GM18498 (cell line): ENCODE data around the gene HOXA11.

Experiments
- ATAC-seq: cut with Tn5 transposase; IDR thresholded peaks from one replicate; pipeline ENCODE4 v1.9.1; 2021; ENCODE audit warnings: mild to moderate bottlenecking, moderate library complexity; ENCODE audit not compliant: unreplicated experiment

The HOXA11 gene

GRCh38 chr7:27148756-27149641, 36.0 kb downstream of the HOXA11 start:
- no peak for ATAC-seq

GRCh38 chr7:27148031-27148755, 36.8 kb downstream of the HOXA11 start:
- ATAC-seq, result no peak

GRCh38 chr7:27147199-27148030, 37.6 kb downstream of the HOXA11 start, which contains the start of gene HOXA6:
Gene HOXA6, minus strand, starts transcription at chr7:27147774. Its CDS starts 25 bp downstream, at chr7:27147749.
- ATAC-seq, result no peak

- ATAC-seq, result no peak
Measured at GRCh38 chr7:27146491-27147198, 38.4 kb downstream of the HOXA11 start.

GRCh38 chr7:27145914-27146412, 39.1 kb downstream of the HOXA11 start:
- no peak for ATAC-seq

- ATAC-seq, result no peak
Measured at GRCh38 chr7:27145165-27145913, 39.7 kb downstream of the HOXA11 start.

- ATAC-seq, result no peak
Measured at GRCh38 chr7:27144781-27145164, 40.3 kb downstream of the HOXA11 start.

- no peak for ATAC-seq
Measured at GRCh38 chr7:27143950-27144780, 40.9 kb downstream of the HOXA11 start.

- ATAC-seq, result no peak
Measured at GRCh38 chr7:27143023-27143949, 41.7 kb downstream of the HOXA11 start, which contains the start of gene HOXA5. Gene HOXA5, minus strand, starts transcription at chr7:27143681. Its CDS starts 74 bp downstream, at chr7:27143607.

GRCh38 chr7:27142580-27143022, 42.4 kb downstream of the HOXA11 start:
- ATAC-seq, result no peak

GRCh38 chr7:27141923-27142579, 43.0 kb downstream of the HOXA11 start:
- no peak for ATAC-seq

GRCh38 chr7:27141137-27141922, 43.7 kb downstream of the HOXA11 start:
- ATAC-seq, result no peak

- ATAC-seq, result no peak
Measured at GRCh38 chr7:27140126-27140857, 44.7 kb downstream of the HOXA11 start.

- no peak for ATAC-seq
Measured at GRCh38 chr7:27139334-27140125, 45.5 kb downstream of the HOXA11 start.

- ATAC-seq, result no peak
Measured at GRCh38 chr7:27138985-27139333, 46.1 kb downstream of the HOXA11 start.
